GM23248 (cell line): ENCODE measurements around the gene AGAP2. TPM values are rescaled to one million over a fixed set of nuclear protein-coding genes. Genes with fewer than 3 reads are reported as not detected.
"Not testable (repeated sequence)": the region's sequence is repeated elsewhere in the genome, so short reads cannot be mapped to it uniquely, and the experiment has no call there.

ENCODE experiments used
- DNase-seq: peaks from one replicate; pipeline ENCODE4 v3.0.0-alpha.2; 2015
- H2AFZ ChIP-seq: fragments of 200-600 bp; sonication (generic); 2 replicates; pipeline ENCODE4 v1.6.1; 2016; ENCODE audit warnings: antibody characterized with exemption
- H3F3A ChIP-seq: fragments of 200-600 bp; sonication (generic); 2 replicates; pipeline ENCODE4 v1.6.1; 2016; ENCODE audit warnings: mild to moderate bottlenecking, antibody characterized with exemption, mixed run types; ENCODE audit not compliant: insufficient read depth
- H3K27ac ChIP-seq: fragments of 200-600 bp; sonication (generic); 2 replicates; pipeline ENCODE4 v1.5.1; 2016; ENCODE audit warnings: mild to moderate bottlenecking
- H3K27me3 ChIP-seq: fragments of 200-600 bp; sonication (generic); replicated peaks from 2 replicates; pipeline ENCODE4 v1.6.1; 2016; ENCODE audit warnings: mild to moderate bottlenecking; ENCODE audit not compliant: insufficient read depth
- H3K36me3 ChIP-seq: fragments of 200-600 bp; sonication (generic); 2 replicates; pipeline ENCODE4 v1.6.1; 2016; ENCODE audit warnings: low read depth, mild to moderate bottlenecking
- H3K4me1 ChIP-seq: fragments of 200-600 bp; sonication (generic); 2 replicates; pipeline ENCODE4 v1.6.1; 2016; ENCODE audit warnings: mild to moderate bottlenecking; ENCODE audit not compliant: insufficient read depth
- H3K4me2 ChIP-seq: fragments of 200-600 bp; sonication (generic); one replicate; pipeline ENCODE4 v1.6.1; 2016; ENCODE audit warnings: mild to moderate bottlenecking; ENCODE audit not compliant: unreplicated experiment
- H3K4me3 ChIP-seq: fragments of 200-600 bp; sonication (generic); 2 replicates; pipeline ENCODE4 v1.5.1; 2016; ENCODE audit warnings: mild to moderate bottlenecking
- H3K79me2 ChIP-seq: fragments of 200-600 bp; sonication (generic); 2 replicates; pipeline ENCODE4 v1.6.1; 2016; ENCODE audit warnings: mild to moderate bottlenecking; ENCODE audit not compliant: insufficient read depth
- H3K9ac ChIP-seq: fragments of 200-600 bp; sonication (generic); 2 replicates; pipeline ENCODE4 v1.6.1; 2016; ENCODE audit warnings: mild to moderate bottlenecking
- H3K9me2 ChIP-seq: fragments of 200-600 bp; sonication (generic); 2 replicates; pipeline ENCODE4 v1.6.1; 2016; ENCODE audit warnings: mixed run types, mild to moderate bottlenecking, moderate library complexity; ENCODE audit not compliant: insufficient read depth
- H3K9me3 ChIP-seq: fragments of 200-600 bp; sonication (generic); one replicate; pipeline ENCODE4 v1.6.1; 2017; ENCODE audit warnings: low read depth
- H4K20me1 ChIP-seq: fragments of 200-600 bp; sonication (generic); 2 replicates; pipeline ENCODE4 v1.6.0; 2016; ENCODE audit not compliant: insufficient read depth
- EZH2 ChIP-seq: fragments of 200-600 bp; sonication (generic); IDR thresholded peaks from 2 replicates; pipeline ENCODE4 v1.6.1; 2018; ENCODE audit warnings: antibody characterized with exemption, mild to moderate bottlenecking; ENCODE audit not compliant: insufficient read depth, poor library complexity, severe bottlenecking
- EZH2phosphoT487 ChIP-seq: fragments of 200-600 bp; sonication (generic); IDR thresholded peaks from 2 replicates; pipeline ENCODE4 v1.6.1; 2018; ENCODE audit warnings: antibody characterized with exemption, moderate library complexity, mild to moderate bottlenecking, low read depth; ENCODE audit not compliant: insufficient read depth
- WGBS, 2 experiments: methylation state at CpG; one replicate each; pipeline ENCODE4 v1.1.6; 2015 to 2017; ENCODE audit warnings: low lambda C conversion rate in 2 of 2, low coverage in 1 of 2; ENCODE audit errors: missing lambda C conversion rate in 2 of 2; 5-methylcytosine and 5-hydroxymethylcytosine counted together
- in situ Hi-C: fragments of 300-500 bp; cut with MboI; formaldehyde crosslinking; loops from 2 replicates; pipeline ENCODE4 v1.15.0; 2020
- polyA plus RNA-seq: library from polyadenylated mRNA; unstranded; fragments of >200 nt; fragmentation: Nextera tagmentation; extraction: Ambion mirVana; gene quantifications from 2 replicates; pipeline ENCODE4 v1.2.1, GENCODE V29; 2016
- total RNA-seq: library from RNA; depleted of rRNA; stranded (reverse); fragments of >200 nt; shearing (Covaris generic); gene quantifications from 2 replicates; pipeline ENCODE4 v1.2.3, GENCODE V29; 2014

AGAP2 gene
- total and polyA plus RNA-seq, 2 experiments from 2014 or later = not detected

DNA sequence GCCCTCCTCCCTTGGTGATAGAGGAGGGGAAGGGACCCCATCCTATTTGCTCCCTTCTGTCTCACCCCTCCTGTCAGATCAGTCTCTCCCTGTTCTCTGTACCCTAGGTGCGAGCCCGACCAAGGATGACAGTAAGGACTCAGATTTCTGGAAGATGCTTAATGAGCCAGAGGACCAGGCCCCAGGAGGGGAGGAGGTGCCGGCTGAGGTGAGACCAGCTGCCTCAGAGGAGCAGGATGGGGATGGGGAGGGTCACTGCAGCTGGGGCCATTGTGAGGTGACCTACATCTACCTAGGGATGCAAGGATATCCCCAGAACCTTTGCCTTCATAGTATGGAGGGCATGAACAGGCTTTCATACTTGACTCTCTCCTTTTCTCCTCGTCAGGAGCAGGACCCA lies 22.2 kb downstream of the AGAP2 start:
- Histone ChIP-seq H3F3A (no peaks in the 10 kb centered on the region), H3K4me2 (no peak overlapping the region), H3K27me3 (no peaks in the 10 kb centered on the region), H3K27ac (no peak overlapping the region), H2AFZ (no peak overlapping the region), H3K79me2 (no peaks in the 10 kb centered on the region), H3K4me1 (no peaks in the 10 kb centered on the region), H3K4me3 (no peak overlapping the region), H3K9me2 (no peaks in the 10 kb centered on the region), H4K20me1 (no peaks in the 10 kb centered on the region), H3K36me3 (peaks cover 21% of the 10 kb centered on the region), H3K9me3 (no peaks in the 10 kb centered on the region), H3K9ac (no peak overlapping the region)
- WGBS, 2 experiments = 89 to 93% methylated on average over 4 of the region's 4 CpGs
- DNase-seq = no peak
- TF ChIP-seq EZH2phosphoT487 (no peak), EZH2 (no peak)
- in situ Hi-C loops = no loop called here

DNA sequence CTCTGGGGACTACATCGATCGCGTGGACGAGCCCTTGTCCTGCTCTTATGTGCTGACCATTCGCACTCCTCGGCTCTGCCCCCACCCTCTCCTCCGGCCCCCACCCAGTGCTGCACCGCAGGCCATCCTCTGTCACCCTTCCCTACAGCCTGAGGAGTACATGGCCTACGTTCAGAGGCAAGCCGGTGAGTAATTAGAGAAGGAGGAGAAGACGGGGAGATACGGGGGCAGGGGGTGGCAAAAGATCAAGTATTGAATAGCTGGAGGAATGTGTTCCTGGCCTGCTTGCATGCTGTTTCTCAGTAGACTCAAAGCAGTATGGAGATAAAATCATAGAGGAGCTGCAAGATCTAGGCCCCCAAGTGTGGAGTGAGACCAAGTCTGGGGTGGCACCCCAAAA lies 22.8 kb downstream of the AGAP2 start:
- Histone ChIP-seq H4K20me1 (no peaks in the 10 kb centered on the region), H2AFZ (no peak overlapping the region), H3K4me1 (no peaks in the 10 kb centered on the region), H3K36me3 (peaks cover 21% of the 10 kb centered on the region), H3K4me2 (no peak overlapping the region), H3K79me2 (no peaks in the 10 kb centered on the region), H3K27ac (no peak overlapping the region), H3K27me3 (no peaks in the 10 kb centered on the region), H3K9me3 (no peaks in the 10 kb centered on the region), H3F3A (no peaks in the 10 kb centered on the region), H3K9ac (no peak overlapping the region), H3K4me3 (no peak overlapping the region), H3K9me2 (no peaks in the 10 kb centered on the region)
- in situ Hi-C loops = no loop called here
- TF ChIP-seq EZH2phosphoT487 (no peak), EZH2 (no peak)
- no peak for DNase-seq
- 89% methylated on average over 9 to 12 of the region's 12 CpGs for WGBS, 2 experiments

DNA sequence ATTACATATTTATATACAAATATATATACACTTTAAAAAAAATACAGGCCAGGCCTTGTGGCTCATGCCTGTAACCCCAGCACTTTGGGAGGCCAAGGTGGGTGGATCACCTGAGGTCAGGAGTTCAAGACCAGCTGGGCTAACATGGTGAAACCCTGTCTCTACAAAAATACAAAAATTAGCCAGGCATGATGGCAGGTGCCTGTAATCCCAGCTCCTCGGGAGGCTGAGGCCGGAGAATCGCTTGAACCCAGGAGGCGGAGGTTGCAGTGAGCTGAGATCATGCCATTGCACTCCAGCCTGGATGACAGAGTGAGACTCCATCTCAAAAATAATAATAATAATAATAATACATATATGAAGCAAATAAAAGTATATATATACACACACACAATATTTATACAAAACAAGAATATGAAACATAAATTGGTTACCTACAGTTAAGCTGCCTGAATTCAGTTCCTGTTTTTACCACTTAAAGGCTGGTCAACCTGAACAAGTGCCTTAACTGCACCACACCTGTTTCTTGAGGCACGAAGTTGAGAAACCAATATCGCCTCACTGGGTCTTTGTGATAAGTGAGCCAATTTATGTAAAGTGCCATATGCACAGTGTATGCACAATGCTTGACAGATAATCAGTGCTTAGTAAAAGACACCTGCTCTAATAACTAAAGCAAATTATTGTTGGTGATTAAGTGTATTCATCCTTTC lies 23.4 kb downstream of the AGAP2 start:
- peaks cover 21% of the 10 kb centered on the region for H3K36me3 ChIP-seq
- WGBS, 2 experiments = 94 to 98% methylated on average over 6 of the region's 6 CpGs
- H3K4me3 ChIP-seq, H3K9me2 ChIP-seq, H3K27ac ChIP-seq, H4K20me1 ChIP-seq, H3K4me1 ChIP-seq, in situ Hi-C loops, DNase-seq, H3K79me2 ChIP-seq, H3F3A ChIP-seq, H3K27me3 ChIP-seq, H3K9me3 ChIP-seq, H2AFZ ChIP-seq, H3K9ac ChIP-seq, H3K4me2 ChIP-seq: not testable (repeated sequence)

DNA sequence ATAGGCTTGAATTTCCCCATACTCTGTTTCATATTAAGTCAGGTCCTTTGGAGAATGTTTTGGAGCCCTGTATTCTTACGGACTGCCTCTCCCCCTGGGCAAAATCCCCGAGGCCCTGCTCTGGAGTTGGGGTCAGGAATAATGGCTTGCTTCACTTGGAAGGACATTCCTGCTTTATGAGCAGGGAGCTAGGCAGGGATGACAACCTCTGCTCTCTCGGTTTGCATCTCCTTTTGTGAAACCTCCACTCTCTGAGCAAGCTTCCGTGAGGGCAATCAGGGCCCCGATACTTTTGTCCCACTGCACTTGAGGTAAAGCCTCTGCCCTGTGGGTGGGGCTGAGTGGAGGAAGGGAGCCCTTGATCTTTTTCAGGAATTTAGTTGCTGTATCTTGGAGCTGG lies 25.3 kb downstream of the AGAP2 start:
- H3K9me2 ChIP-seq = no peaks in the 10 kb centered on the region
- in situ Hi-C loops = no loop called here
- H3K79me2 ChIP-seq = no peaks in the 10 kb centered on the region
- H3K4me1 ChIP-seq = no peaks in the 10 kb centered on the region
- no peak overlapping the region for H3K4me3 ChIP-seq
- H3K27me3 ChIP-seq = no peaks in the 10 kb centered on the region
- H3K9me3 ChIP-seq = no peaks in the 10 kb centered on the region
- no peak overlapping the region for H3K27ac ChIP-seq
- no peak overlapping the region for H2AFZ ChIP-seq
- no peaks in the 10 kb centered on the region for H3F3A ChIP-seq
- peaks cover 21% of the 10 kb centered on the region for H3K36me3 ChIP-seq
- WGBS, 2 experiments = 82 to 85% methylated on average over 5 of the region's 5 CpGs
- H3K9ac ChIP-seq = no peak overlapping the region
- TF ChIP-seq EZH2phosphoT487 (no peak), EZH2 (no peak)
- no peak overlapping the region for H3K4me2 ChIP-seq
- no peak for DNase-seq
- H4K20me1 ChIP-seq = no peaks in the 10 kb centered on the region

DNA sequence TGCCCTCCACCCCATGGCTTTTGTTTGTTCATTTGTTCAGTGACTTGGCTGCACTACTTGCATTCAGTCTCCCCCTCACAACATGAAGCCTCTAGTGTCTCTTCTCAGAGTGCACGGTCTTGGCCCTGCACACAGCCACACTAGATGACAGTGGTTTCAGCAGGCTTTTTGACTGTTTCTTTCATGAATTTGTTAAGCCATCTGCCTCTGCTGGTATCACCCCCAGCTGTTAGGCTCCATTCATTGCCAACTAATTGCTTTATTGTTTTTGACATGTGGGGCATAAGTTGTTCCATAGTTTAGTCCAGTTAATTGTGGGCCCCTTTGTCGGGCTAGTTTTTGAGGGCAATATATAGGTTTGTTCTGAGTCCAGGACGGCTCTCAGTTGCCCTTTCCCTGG lies 25.8 kb downstream of the AGAP2 start:
- no peaks in the 10 kb centered on the region for H3K27me3 ChIP-seq
- no peaks in the 10 kb centered on the region for H3F3A ChIP-seq
- no peak overlapping the region for H3K27ac ChIP-seq
- no peaks in the 10 kb centered on the region for H3K4me1 ChIP-seq
- H4K20me1 ChIP-seq = no peaks in the 10 kb centered on the region
- 90% methylated on average over 3 of the region's 3 CpGs for WGBS, 2 experiments
- no peaks in the 10 kb centered on the region for H3K9me3 ChIP-seq
- H3K9me2 ChIP-seq = no peaks in the 10 kb centered on the region
- no peak overlapping the region for H3K9ac ChIP-seq
- H3K79me2 ChIP-seq = no peaks in the 10 kb centered on the region
- peaks cover 21% of the 10 kb centered on the region for H3K36me3 ChIP-seq
- no peak for TF ChIP-seq EZH2phosphoT487
- H3K4me2 ChIP-seq = no peak overlapping the region
- H3K4me3 ChIP-seq = no peak overlapping the region
- DNase-seq = no peak
- H2AFZ ChIP-seq = no peak overlapping the region
- in situ Hi-C loops = no loop called here
